VCaP (cell line): ENCODE measurements around the gene KLHDC10.
"Not testable (repeated sequence)": the region's sequence is repeated elsewhere in the genome, so short reads cannot be mapped to it uniquely, and the experiment has no call there.

Source experiments
- H3K27ac ChIP-seq: fragments of 450-650 bp; 2 replicates; pipeline ENCODE4 v1.5.1; 2017
- TF ChIP-seq, protein P1 (sequence below): fragments of 450-650 bp; conservative IDR thresholded peaks from 2 replicates; pipeline ENCODE4 v1.5.1; 2017; ENCODE audit warnings: mild to moderate bottlenecking, moderate library complexity

Gene KLHDC10

DNA sequence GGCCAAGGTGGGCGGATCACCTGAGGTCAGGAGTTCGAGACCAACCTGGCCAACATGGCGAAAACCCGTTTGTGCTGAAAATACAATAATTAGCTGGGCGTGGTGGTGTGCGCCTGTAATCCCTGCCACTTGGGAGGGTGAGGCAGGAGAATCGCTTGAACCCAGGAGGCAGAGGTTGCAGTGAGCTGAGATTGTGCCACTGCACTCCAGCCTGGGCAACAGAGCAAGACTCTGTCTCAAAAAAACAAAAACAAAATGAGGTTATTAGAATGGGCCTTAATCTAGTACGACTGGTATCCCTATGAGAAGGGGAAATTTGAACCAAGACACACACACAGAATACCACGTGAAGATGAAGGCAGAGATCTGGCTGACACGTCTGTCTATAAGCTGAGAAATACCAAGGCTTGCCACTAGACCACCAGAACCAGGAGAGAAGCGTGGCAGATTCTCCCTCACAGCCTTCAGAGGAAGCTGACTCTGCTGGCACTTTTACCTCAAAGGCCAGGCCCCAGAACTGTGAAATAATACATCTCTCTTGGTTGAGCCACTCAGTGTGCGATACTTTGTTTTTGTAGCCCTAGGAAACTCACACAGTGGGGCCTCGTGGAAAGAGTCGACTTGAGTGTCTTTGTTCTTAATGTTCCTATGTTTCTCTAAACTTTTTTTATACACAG, 75.2 kb downstream of the KLHDC10 start:
- no peak overlapping the region for H3K27ac ChIP-seq
- TF ChIP-seq, protein P1, sequence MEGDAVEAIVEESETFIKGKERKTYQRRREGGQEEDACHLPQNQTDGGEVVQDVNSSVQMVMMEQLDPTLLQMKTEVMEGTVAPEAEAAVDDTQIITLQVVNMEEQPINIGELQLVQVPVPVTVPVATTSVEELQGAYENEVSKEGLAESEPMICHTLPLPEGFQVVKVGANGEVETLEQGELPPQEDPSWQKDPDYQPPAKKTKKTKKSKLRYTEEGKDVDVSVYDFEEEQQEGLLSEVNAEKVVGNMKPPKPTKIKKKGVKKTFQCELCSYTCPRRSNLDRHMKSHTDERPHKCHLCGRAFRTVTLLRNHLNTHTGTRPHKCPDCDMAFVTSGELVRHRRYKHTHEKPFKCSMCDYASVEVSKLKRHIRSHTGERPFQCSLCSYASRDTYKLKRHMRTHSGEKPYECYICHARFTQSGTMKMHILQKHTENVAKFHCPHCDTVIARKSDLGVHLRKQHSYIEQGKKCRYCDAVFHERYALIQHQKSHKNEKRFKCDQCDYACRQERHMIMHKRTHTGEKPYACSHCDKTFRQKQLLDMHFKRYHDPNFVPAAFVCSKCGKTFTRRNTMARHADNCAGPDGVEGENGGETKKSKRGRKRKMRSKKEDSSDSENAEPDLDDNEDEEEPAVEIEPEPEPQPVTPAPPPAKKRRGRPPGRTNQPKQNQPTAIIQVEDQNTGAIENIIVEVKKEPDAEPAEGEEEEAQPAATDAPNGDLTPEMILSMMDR: no peak

DNA sequence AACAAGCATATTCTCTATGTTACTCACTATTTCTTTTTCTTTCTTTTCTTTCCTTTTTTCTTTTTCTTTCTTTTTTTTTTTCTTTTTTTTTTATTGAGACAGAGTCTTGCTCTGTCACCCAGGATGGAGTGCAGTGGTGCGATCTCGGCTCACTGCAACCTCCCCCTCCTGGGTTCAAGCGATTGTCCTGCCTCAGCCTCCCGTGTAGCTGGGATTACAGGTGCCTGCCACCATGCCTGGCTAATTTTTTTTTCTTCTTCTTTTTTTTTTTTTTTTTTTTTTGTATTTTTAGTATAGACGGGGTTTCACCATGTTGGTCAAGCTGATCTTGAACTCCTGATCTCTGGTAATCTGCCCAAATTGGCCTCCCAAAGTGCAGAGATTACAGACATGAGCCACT, 75.8 kb downstream of the KLHDC10 start:
- not testable (repeated sequence) for H3K27ac ChIP-seq

DNA sequence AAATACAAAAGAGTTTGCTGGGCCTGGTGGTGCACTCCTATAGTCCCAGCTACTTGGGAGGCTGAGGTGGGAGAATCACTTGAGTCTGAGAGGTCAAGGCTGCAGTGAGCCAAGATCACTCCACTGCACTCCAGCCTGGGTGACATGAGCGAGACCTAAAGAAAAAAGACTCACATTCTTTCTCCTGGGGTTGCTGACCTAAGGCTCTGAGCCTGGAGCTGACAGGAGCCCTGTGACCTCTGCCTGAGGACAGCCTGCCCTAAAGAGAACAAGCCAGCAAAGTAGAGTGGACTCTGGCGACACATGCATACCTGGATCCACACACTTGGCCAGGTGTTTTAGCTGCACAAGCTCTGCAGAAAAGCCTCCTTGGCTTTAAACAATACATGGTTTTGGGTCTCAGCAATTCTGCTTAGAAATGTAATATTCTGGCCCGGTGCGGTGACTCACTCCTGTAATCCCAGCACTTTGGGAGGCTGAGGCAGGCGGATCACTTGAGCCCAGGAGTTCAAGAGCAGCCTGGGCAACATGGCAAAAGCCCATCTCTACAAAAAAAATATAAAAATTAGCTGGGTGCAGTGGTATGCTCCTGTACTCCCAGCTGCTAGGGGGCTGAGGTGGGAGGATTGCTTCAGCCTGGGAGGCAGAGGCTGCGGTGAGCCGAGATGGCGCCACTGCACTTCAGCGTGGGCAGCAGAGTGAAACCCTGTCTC, 76.5 kb downstream of the KLHDC10 start:
- H3K27ac ChIP-seq: no peak overlapping the region
- TF ChIP-seq, protein P1: no peak

DNA sequence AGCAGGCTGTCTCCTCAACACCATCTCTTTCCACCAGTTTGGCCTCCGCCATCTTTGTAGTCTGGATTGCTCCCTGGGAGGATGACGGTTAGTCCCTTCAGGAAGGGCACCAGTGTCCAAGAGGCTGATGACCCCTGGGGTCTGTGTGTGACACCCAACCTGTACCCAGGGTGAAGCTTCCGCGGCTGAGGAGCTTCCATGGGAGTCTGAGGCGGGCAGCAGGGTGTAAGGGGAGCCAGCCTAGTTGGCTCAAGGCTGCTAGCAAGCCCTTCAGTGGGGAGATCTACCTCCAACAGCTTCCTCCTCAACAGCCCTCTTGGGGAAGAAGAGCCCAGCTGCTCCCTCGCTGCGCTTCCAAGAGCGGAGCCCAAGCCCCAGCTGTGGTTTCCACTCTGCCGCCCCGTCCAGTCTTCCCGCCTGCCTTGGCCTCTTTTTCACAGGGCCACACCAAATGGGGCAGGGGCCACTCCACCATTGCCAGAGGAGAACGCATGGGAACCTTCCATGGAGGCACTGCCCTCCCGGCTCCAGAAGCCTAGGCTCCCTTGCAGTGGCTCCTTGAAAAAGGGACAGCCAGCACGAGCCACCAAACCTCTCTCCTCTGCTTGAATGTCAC, 77.5 kb downstream of the KLHDC10 start:
- TF ChIP-seq, protein P1: no peak
- H3K27ac ChIP-seq: no peak overlapping the region

DNA sequence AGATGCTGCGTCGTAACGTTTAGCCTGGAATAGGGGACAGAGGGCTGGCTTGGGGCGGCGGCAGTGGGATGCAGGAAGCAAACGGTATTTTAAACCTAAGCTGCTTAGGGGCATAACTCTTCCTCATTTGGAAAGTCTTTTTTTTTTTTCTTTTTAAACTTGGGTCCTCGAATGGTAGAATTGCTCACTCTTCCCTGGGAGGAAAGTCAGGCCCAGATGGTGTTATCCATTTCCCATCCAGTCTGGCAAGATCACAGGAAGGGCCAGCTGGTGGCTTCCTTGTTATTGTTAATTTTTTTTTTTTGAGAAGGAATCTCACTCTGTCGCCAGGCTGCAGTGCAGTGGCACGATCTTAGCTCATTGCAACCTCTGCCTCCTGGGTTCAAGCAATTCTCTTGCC, 78.2 kb downstream of the KLHDC10 start:
- H3K27ac ChIP-seq: no peak overlapping the region
- TF ChIP-seq, protein P1: no peak

DNA sequence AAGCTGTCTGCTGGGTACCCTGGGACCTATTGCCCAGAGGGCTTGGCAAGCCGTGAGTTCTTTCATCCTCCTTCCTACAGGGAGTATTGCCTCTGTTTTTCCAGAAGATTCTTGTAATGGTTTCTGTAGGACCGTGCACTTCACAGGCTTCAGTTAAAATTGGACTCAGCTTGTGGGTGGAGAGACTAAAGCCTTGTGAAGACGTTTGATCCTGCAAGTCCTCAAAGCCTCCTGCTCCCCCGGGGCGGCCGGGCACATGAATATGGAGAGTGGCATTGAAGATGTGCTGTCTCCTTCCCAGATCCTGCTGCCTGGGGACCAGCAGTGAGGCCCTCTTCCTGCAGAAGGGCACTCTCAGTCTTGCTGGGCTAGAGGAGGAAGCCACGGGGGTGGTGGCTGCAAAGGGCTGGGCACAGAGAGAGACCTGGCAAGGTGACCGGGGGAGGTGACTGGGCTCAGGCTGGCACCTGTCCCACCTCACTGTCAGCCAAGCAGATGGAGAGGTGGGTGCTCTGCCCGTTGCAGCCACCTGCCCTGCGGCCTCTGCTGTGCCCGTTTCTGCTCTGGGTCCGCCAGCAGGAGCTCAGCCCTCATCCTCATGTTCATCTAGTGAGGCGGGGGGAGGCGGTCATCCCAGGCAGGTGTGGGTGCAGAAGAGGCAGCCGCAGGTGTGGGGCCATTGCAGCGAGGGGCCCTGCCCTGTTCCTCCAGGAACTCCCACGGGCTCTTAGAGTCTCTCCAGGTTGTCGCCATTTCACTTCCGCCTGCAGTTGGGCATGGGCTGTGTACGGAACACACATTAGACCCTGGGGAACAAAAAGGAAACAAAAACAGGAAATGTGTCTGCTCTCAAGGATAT, 79.2 kb downstream of the KLHDC10 start:
- TF ChIP-seq, protein P1: no peak
- H3K27ac ChIP-seq: no peak overlapping the region

DNA sequence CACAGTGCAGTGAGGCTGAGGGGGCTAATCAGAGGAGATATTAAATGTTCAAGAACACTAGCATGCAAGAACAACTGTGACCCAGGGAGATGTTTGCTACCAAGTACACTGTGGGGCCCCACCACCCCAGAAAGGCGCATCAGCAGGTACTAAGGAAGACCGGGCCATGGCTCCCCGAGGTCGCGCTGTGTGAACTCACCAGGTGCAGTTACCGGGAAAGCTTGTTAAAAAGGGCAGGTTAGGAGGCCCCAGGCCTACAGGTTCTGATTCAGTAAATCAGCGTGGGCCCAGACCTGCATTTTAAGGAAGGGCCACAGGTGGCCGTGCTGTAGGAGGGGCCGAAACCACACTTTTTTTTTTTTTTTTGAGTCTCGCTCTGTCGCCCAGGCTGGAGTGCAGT, 80.3 kb downstream of the KLHDC10 start:
- TF ChIP-seq, protein P1: no peak
- no peak overlapping the region for H3K27ac ChIP-seq
